NOMO-1 treated with dmso at 0.1 percent for 144 hours (cell line): ENCODE data around the gene CEP104.

Experiments
- DNase-seq: peaks from one replicate; lab custom pipeline; 2025; ENCODE audit not compliant: unreplicated experiment; lab: John Stamatoyannopoulos, UW

Gene CEP104

GRCh38 chr1:3856923-3857790 lies at the start of gene CEP104, which contains the start of gene DFFB:
CEP104 (minus strand) TSS chr1:3857211; CDS start chr1:3852407, 4,804 bp downstream.
DFFB (plus strand) TSS chr1:3857476; CDS start chr1:3857604, 128 bp downstream.
- peak; percentile 74 for DNase-seq

GRCh38 chr1:3906672-3907020 lies 49.6 kb upstream of the CEP104 start:
- DNase-seq: no peak

- DNase-seq: no peak
Measured at GRCh38 chr1:3905953-3906671, 49.1 kb upstream of the CEP104 start.

GRCh38 chr1:3905266-3905952 lies 48.4 kb upstream of the CEP104 start:
- DNase-seq: no peak

GRCh38 chr1:3904843-3905185 lies 47.8 kb upstream of the CEP104 start:
- no peak for DNase-seq

- DNase-seq: no peak
Measured at GRCh38 chr1:3904006-3904842, 47.2 kb upstream of the CEP104 start.

- DNase-seq: no peak
Measured at GRCh38 chr1:3903141-3904005, 46.4 kb upstream of the CEP104 start.

- no peak for DNase-seq
Measured at GRCh38 chr1:3902571-3903091, 45.6 kb upstream of the CEP104 start.

- no peak for DNase-seq
Measured at GRCh38 chr1:3902111-3902511, 45.1 kb upstream of the CEP104 start.

- DNase-seq: peak; percentile 84
Measured at GRCh38 chr1:3900969-3901529, 44.0 kb upstream of the CEP104 start.

- DNase-seq: peak; percentile 94
Measured at GRCh38 chr1:3900150-3900968, 43.3 kb upstream of the CEP104 start, which contains the start of gene C1orf174. C1orf174 (minus strand) TSS chr1:3900272; CDS start chr1:3900186, 86 bp downstream.

- no peak for DNase-seq
Measured at GRCh38 chr1:3899754-3900149, 42.7 kb upstream of the CEP104 start.

- no peak for DNase-seq
Measured at GRCh38 chr1:3898994-3899753, 42.2 kb upstream of the CEP104 start.

- no peak for DNase-seq
Measured at GRCh38 chr1:3898475-3898735, 41.4 kb upstream of the CEP104 start.

GRCh38 chr1:3896396-3897000 lies 39.5 kb upstream of the CEP104 start:
- no peak for DNase-seq

- no peak for DNase-seq
Measured at GRCh38 chr1:3895951-3896325, 38.9 kb upstream of the CEP104 start.

GRCh38 chr1:3895279-3895950 lies 38.4 kb upstream of the CEP104 start:
- no peak for DNase-seq
